Liver (tissue), 9 donors: Measurements from ENCODE around the gene ALKBH1. TPM values are rescaled to one million over a fixed set of nuclear protein-coding genes. Genes with fewer than 3 reads are reported as not detected.

ENCODE experiments used
- DNase-seq: peaks from one replicate; pipeline ENCODE4 v3.0.0-alpha.2; 2017; ENCODE audit warnings: low spot score
- H3K27ac ChIP-seq, 2 donors: one replicate each; pipeline ENCODE4 v1.7.0; 2013; ENCODE audit warnings: inconsistent platforms in 2 of 2, low read length in 2 of 2, control low read depth in 1 of 2, low read depth in 1 of 2, mild to moderate bottlenecking in 1 of 2
- H3K27me3 ChIP-seq, 4 donors: one replicate each; pipeline versions ENCODE4 v1.6.1 to v1.7.0; 2013; ENCODE audit warnings: low read length in 3 of 4, inconsistent platforms in 1 of 4, mild to moderate bottlenecking in 1 of 4, moderate library complexity in 1 of 4; ENCODE audit not compliant: control insufficient read depth in 4 of 4, insufficient read depth in 4 of 4
- H3K36me3 ChIP-seq, 4 donors: one replicate each; pipeline versions ENCODE4 v1.6.1 to v1.7.0; 2013; ENCODE audit warnings: low read length in 3 of 4, mild to moderate bottlenecking in 3 of 4, low read depth in 1 of 4, moderate library complexity in 1 of 4; ENCODE audit not compliant: control insufficient read depth in 4 of 4, insufficient read depth in 3 of 4
- H3K4me1 ChIP-seq, 4 donors: one replicate each; pipeline versions ENCODE4 v1.6.1 to v1.7.0; 2013; ENCODE audit warnings: low read length in 3 of 4, mild to moderate bottlenecking in 3 of 4, moderate library complexity in 1 of 4; ENCODE audit not compliant: control insufficient read depth in 4 of 4, insufficient read depth in 4 of 4
- H3K4me3 ChIP-seq, 3 donors: one replicate each; pipeline versions ENCODE4 v1.6.1 to v1.7.0; 2013; ENCODE audit warnings: low read length in 3 of 3, control low read depth in 1 of 3, low read depth in 1 of 3, mild to moderate bottlenecking in 1 of 3
- H3K9ac ChIP-seq, 2 donors: one replicate each; pipeline ENCODE4 v1.7.0; 2013; ENCODE audit warnings: low read length in 2 of 2, mild to moderate bottlenecking in 2 of 2, moderate library complexity in 2 of 2, control low read depth in 1 of 2, low read depth in 1 of 2
- H3K9me3 ChIP-seq, 4 donors: one replicate each; pipeline versions ENCODE4 v1.6.1 to v1.7.0; 2013; ENCODE audit warnings: low read length in 3 of 4; ENCODE audit not compliant: control insufficient read depth in 4 of 4
- FOXA1 ChIP-seq: IDR thresholded peaks from 2 replicates; pipeline ENCODE4 v1.6.1; 2016; ENCODE audit warnings: antibody characterized with exemption
- FOXA2 ChIP-seq: IDR thresholded peaks from 2 replicates; pipeline ENCODE4 v1.6.1; 2016; ENCODE audit warnings: antibody characterized with exemption
- HNF4G ChIP-seq: IDR thresholded peaks from 2 replicates; pipeline ENCODE4 v1.6.1; 2016; ENCODE audit warnings: antibody characterized with exemption
- NR2F2 ChIP-seq: IDR thresholded peaks from 2 replicates; pipeline ENCODE4 v1.6.1; 2016; ENCODE audit warnings: antibody characterized with exemption
- RAD21 ChIP-seq, 2 donors: IDR thresholded peaks; 2 replicates each; pipeline ENCODE4 v1.6.1; 2016; ENCODE audit warnings: antibody characterized with exemption in 2 of 2, mild to moderate bottlenecking in 2 of 2
- RXRA ChIP-seq, 2 donors: IDR thresholded peaks; 2 replicates each; pipeline ENCODE4 v1.6.1; 2017 to 2018; ENCODE audit warnings: antibody characterized with exemption in 2 of 2, mild to moderate bottlenecking in 1 of 2
- SP1 ChIP-seq: IDR thresholded peaks from 2 replicates; pipeline ENCODE4 v1.6.1; 2018; ENCODE audit warnings: antibody characterized with exemption, mild to moderate bottlenecking
- TAF1 ChIP-seq: conservative IDR thresholded peaks from 2 replicates; pipeline ENCODE4 v1.6.1; 2016; ENCODE audit warnings: antibody characterized with exemption, mild to moderate bottlenecking
- YY1 ChIP-seq: IDR thresholded peaks from 2 replicates; pipeline ENCODE4 v1.6.1; 2016; ENCODE audit warnings: antibody characterized with exemption, mild to moderate bottlenecking
- WGBS: extraction: QIAGEN DNeasy Blood & Tissue Kit; methylation state at CpG from one replicate; pipeline ENCODE4 v1.1.7; 2013; 5-methylcytosine and 5-hydroxymethylcytosine counted together
- polyA plus RNA-seq, 2 donors: library from polyadenylated mRNA; stranded (reverse) in 1 of 2; unstranded in 1 of 2; fragments of 200-250 nt in 1 of 2; fragments of >200 nt in 1 of 2; fragmentation: Nextera tagmentation in 1 of 2; extraction: Ambion mirVana in 1 of 2; gene quantifications; one replicate each; pipeline versions ENCODE4 v1.2.1 to v1.2.3, GENCODE V29; 2013 to 2015
- total RNA-seq, 2 donors: library from RNA; depleted of rRNA; stranded (reverse); fragments of >200 nt; gene quantifications; one replicate each; pipeline ENCODE4 v1.2.3, GENCODE V29; 2014
- TF ChIP-seq, protein P1 (sequence below): IDR thresholded peaks from 2 replicates; pipeline ENCODE4 v1.6.1; 2016; ENCODE audit warnings: antibody characterized with exemption
- TF ChIP-seq, protein P2 (sequence below): fragments of 150-350 bp; IDR thresholded peaks from 2 replicates; pipeline ENCODE4 v1.5.1; 2017; ENCODE audit warnings: improper control_type of control experiment, low read depth, low read length; ENCODE audit not compliant: missing input control
- TF ChIP-seq, protein P3 (sequence below): IDR thresholded peaks from 2 replicates; pipeline ENCODE4 v1.6.1; 2016; ENCODE audit warnings: antibody characterized with exemption, mild to moderate bottlenecking
- TF ChIP-seq, protein P4 (sequence below): IDR thresholded peaks from 2 replicates; pipeline ENCODE4 v1.6.1; 2016; ENCODE audit warnings: antibody characterized with exemption
- TF ChIP-seq, protein P5 (sequence below): IDR thresholded peaks from 2 replicates; pipeline ENCODE4 v1.6.1; 2016; ENCODE audit warnings: antibody characterized with exemption
- donor health status: healthy.
- donor health status: healthy.
- donor health status: healthy.
- donor health status: healthy.
- donor health status: healthy.

The ALKBH1 gene
- total and polyA plus RNA-seq, 4 donors = 4.2 to 6.1 (median 5.0) TPM

DNA sequence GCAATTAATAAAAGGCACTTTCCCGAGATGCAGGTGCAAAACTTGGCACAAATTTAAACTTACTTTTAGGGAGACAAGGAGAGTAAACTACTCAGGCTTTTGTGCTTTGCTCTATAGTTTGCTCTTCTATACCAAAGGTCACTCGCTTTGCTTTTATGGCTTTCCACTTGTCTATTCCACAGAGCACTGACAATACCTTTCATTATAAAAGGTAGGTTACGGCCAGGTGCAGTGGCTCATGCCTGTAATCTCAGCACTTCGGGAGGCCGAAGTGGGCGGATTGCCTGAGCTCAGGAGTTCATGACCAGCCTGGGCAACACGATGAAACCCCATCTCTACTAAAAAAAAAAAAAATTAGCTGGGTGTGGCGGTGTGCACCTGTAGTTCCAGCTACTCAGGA is 32.9 kb downstream of the ALKBH1 start:
- no peak for DNase-seq
- Histone ChIP-seq H3K27me3 (no peaks in the 10 kb centered on the region), H3K36me3 (peaks cover 7 to 42% (median 33%) of the 10 kb centered on the region in 4 donors), H3K9me3 (no peaks in the 10 kb centered on the region), H3K27ac (no peak overlapping the region), H3K4me3 (no peak overlapping the region), H3K9ac (no peak overlapping the region), H3K4me1 (no peaks in the 10 kb centered on the region)
- TF ChIP-seq, protein P1, sequence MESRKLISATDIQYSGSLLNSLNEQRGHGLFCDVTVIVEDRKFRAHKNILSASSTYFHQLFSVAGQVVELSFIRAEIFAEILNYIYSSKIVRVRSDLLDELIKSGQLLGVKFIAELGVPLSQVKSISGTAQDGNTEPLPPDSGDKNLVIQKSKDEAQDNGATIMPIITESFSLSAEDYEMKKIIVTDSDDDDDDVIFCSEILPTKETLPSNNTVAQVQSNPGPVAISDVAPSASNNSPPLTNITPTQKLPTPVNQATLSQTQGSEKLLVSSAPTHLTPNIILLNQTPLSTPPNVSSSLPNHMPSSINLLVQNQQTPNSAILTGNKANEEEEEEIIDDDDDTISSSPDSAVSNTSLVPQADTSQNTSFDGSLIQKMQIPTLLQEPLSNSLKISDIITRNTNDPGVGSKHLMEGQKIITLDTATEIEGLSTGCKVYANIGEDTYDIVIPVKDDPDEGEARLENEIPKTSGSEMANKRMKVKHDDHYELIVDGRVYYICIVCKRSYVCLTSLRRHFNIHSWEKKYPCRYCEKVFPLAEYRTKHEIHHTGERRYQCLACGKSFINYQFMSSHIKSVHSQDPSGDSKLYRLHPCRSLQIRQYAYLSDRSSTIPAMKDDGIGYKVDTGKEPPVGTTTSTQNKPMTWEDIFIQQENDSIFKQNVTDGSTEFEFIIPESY = no peak
- no peak for TF ChIP-seq RXRA (IDR thresholded peaks at IDR 0.05)
- TF ChIP-seq, protein P2, sequence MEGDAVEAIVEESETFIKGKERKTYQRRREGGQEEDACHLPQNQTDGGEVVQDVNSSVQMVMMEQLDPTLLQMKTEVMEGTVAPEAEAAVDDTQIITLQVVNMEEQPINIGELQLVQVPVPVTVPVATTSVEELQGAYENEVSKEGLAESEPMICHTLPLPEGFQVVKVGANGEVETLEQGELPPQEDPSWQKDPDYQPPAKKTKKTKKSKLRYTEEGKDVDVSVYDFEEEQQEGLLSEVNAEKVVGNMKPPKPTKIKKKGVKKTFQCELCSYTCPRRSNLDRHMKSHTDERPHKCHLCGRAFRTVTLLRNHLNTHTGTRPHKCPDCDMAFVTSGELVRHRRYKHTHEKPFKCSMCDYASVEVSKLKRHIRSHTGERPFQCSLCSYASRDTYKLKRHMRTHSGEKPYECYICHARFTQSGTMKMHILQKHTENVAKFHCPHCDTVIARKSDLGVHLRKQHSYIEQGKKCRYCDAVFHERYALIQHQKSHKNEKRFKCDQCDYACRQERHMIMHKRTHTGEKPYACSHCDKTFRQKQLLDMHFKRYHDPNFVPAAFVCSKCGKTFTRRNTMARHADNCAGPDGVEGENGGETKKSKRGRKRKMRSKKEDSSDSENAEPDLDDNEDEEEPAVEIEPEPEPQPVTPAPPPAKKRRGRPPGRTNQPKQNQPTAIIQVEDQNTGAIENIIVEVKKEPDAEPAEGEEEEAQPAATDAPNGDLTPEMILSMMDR = no peak
- TF ChIP-seq, protein P3, sequence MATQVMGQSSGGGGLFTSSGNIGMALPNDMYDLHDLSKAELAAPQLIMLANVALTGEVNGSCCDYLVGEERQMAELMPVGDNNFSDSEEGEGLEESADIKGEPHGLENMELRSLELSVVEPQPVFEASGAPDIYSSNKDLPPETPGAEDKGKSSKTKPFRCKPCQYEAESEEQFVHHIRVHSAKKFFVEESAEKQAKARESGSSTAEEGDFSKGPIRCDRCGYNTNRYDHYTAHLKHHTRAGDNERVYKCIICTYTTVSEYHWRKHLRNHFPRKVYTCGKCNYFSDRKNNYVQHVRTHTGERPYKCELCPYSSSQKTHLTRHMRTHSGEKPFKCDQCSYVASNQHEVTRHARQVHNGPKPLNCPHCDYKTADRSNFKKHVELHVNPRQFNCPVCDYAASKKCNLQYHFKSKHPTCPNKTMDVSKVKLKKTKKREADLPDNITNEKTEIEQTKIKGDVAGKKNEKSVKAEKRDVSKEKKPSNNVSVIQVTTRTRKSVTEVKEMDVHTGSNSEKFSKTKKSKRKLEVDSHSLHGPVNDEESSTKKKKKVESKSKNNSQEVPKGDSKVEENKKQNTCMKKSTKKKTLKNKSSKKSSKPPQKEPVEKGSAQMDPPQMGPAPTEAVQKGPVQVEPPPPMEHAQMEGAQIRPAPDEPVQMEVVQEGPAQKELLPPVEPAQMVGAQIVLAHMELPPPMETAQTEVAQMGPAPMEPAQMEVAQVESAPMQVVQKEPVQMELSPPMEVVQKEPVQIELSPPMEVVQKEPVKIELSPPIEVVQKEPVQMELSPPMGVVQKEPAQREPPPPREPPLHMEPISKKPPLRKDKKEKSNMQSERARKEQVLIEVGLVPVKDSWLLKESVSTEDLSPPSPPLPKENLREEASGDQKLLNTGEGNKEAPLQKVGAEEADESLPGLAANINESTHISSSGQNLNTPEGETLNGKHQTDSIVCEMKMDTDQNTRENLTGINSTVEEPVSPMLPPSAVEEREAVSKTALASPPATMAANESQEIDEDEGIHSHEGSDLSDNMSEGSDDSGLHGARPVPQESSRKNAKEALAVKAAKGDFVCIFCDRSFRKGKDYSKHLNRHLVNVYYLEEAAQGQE = no peak
- no peak for TF ChIP-seq FOXA2
- no peak for TF ChIP-seq RAD21 (IDR thresholded peaks at IDR 0.05)
- no peak for TF ChIP-seq TAF1
- WGBS = 91% methylated on average over 8 of the region's 8 CpGs

DNA sequence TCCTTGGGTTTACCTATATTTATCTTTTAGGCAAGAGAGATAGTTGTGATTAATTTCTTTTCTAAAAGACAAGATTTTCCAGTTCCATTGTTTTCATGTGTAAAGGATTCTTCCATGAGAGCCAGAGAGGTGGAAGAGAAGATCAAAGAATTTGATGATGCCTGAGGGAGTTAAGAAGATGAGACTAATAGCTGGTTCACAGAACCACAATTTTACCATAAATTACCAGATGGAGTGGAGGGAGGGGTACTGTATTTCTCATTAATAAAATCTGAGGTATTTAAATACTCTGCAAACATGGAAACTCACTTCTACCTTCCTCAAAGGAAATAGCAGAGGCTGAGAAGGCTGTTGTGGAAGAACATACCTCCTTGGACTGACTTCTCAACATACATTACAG is 34.6 kb downstream of the ALKBH1 start:
- TF ChIP-seq NR2F2 = no peak
- TF ChIP-seq FOXA1 = no peak
- TF ChIP-seq, protein P4, sequence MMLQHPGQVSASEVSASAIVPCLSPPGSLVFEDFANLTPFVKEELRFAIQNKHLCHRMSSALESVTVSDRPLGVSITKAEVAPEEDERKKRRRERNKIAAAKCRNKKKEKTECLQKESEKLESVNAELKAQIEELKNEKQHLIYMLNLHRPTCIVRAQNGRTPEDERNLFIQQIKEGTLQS = no peak
- TF ChIP-seq, protein P1 = no peak
- TF ChIP-seq YY1 = no peak
- TF ChIP-seq, protein P3 = no peak
- TF ChIP-seq, protein P5, sequence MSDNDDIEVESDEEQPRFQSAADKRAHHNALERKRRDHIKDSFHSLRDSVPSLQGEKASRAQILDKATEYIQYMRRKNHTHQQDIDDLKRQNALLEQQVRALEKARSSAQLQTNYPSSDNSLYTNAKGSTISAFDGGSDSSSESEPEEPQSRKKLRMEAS = no peak
- TF ChIP-seq RXRA (IDR thresholded peaks at IDR 0.05) = no peak
- no peak for TF ChIP-seq TAF1
- no peak for TF ChIP-seq RAD21 (IDR thresholded peaks at IDR 0.05)
- TF ChIP-seq SP1 = no peak
- TF ChIP-seq HNF4G = no peak
- Histone ChIP-seq H3K27ac (no peak overlapping the region), H3K4me3 (no peak overlapping the region), H3K27me3 (no peaks in the 10 kb centered on the region), H3K9me3 (no peaks in the 10 kb centered on the region), H3K4me1 (no peaks in the 10 kb centered on the region), H3K9ac (no peak overlapping the region), H3K36me3 (peaks cover 7 to 34% (median 24%) of the 10 kb centered on the region in 4 donors)
- DNase-seq = no peak
